NK-92 treated with Interleukin-12 subunit alpha and Interleukin-12 subunit beta, amount 100 ng/mL, for 24 hours (cell line): ENCODE data around the gene OXA1L.
"Not testable (repeated sequence)": the region's sequence is repeated elsewhere in the genome, so short reads cannot be mapped to it uniquely, and the experiment has no call there.

Experiments
- DNase-seq: peaks from one replicate; lab custom pipeline; 2025; lab: John Stamatoyannopoulos, UW

OXA1L gene

GRCh38 chr14:22801716-22802115 is 35.2 kb downstream of the OXA1L start:
- DNase-seq, result no peak

- no peak for DNase-seq
These were observed 36.6 kb downstream of the OXA1L start for GRCh38 chr14:22802860-22803686.

GRCh38 chr14:22803687-22803974 is 37.1 kb downstream of the OXA1L start:
- DNase-seq, result no peak

GRCh38 chr14:22805235-22805634 is 38.7 kb downstream of the OXA1L start:
- DNase-seq, result not testable (repeated sequence)

- DNase-seq, result no peak
These were observed 41.1 kb downstream of the OXA1L start for GRCh38 chr14:22807432-22808087.

GRCh38 chr14:22808388-22809209 is 42.1 kb downstream of the OXA1L start:
- no peak for DNase-seq

GRCh38 chr14:22811722-22812121 is 45.2 kb downstream of the OXA1L start:
- no peak for DNase-seq

GRCh38 chr14:22812744-22813143 is 46.3 kb downstream of the OXA1L start:
- DNase-seq, result no peak

GRCh38 chr14:22813145-22813544 is 46.7 kb downstream of the OXA1L start:
- DNase-seq, result no peak

GRCh38 chr14:22814373-22814772 is 47.9 kb downstream of the OXA1L start:
- DNase-seq, result no peak

GRCh38 chr14:22814941-22815713 is 48.6 kb downstream of the OXA1L start, which contains the start of gene SLC7A7:
SLC7A7 (minus strand) TSS chr14:22815435; CDS start chr14:22813398, 2,037 bp downstream.
- DNase-seq, result no peak

GRCh38 chr14:22819151-22819988 is 52.9 kb downstream of the OXA1L start:
- DNase-seq, result no peak

- no peak for DNase-seq
These were observed 54.2 kb downstream of the OXA1L start for GRCh38 chr14:22820731-22821130.

- no peak for DNase-seq
These were observed 54.9 kb downstream of the OXA1L start for GRCh38 chr14:22821193-22822015.

- DNase-seq, result no peak
These were observed 55.6 kb downstream of the OXA1L start for GRCh38 chr14:22822016-22822570.
